H1 (cell line): ENCODE results near the gene GOLGA1. TPM values are rescaled to one million over a fixed set of nuclear protein-coding genes. Genes with fewer than 3 reads are reported as not detected.

Source experiments
- BRCA1 ChIP-seq: IDR thresholded peaks from 2 replicates; pipeline ENCODE4 v1.6.1; 2012; ENCODE audit warnings: low read depth, low read length, improper control_type of control experiment
- CBX8 ChIP-seq: fragments of 300-800, 300-1000 bp; sonication (generic); IDR thresholded peaks from 2 replicates; pipeline ENCODE4 v1.7.1; 2016; ENCODE audit warnings: low read depth, low read length, borderline replicate concordance
- CEBPB ChIP-seq: IDR thresholded peaks from 2 replicates; pipeline ENCODE4 v1.6.1; 2012; ENCODE audit warnings: low read depth, low read length
- CHD1 ChIP-seq: IDR thresholded peaks from 2 replicates; pipeline ENCODE4 v1.6.1; 2012; ENCODE audit warnings: low read depth, low read length, improper control_type of control experiment
- CHD7 ChIP-seq: fragments of 300-600 bp; sonication (generic); IDR thresholded peaks from 2 replicates; pipeline ENCODE4 v1.7.1; 2012; ENCODE audit warnings: low read length, moderate library complexity, mild to moderate bottlenecking, inconsistent platforms; ENCODE audit not compliant: insufficient replicate concordance
- EGR1 ChIP-seq: IDR thresholded peaks from 2 replicates; pipeline ENCODE4 v1.6.1; 2011; ENCODE audit warnings: low read depth, low read length, borderline replicate concordance
- GABPA ChIP-seq: IDR thresholded peaks from 2 replicates; pipeline ENCODE4 v1.6.1; 2011; ENCODE audit warnings: mild to moderate bottlenecking, low read length, moderate library complexity, borderline replicate concordance; ENCODE audit not compliant: insufficient read depth
- HDAC6 ChIP-seq: IDR thresholded peaks from one replicate; pipeline ENCODE4 v1.7.1; 2012; ENCODE audit warnings: low read depth, mild to moderate bottlenecking, inconsistent platforms, low read length, moderate library complexity
- POU5F1 ChIP-seq: IDR thresholded peaks from 2 replicates; pipeline ENCODE4 v1.6.1; 2011; ENCODE audit warnings: low read depth, mild to moderate bottlenecking, low read length, moderate library complexity
- SIX5 ChIP-seq: IDR thresholded peaks from 2 replicates; pipeline ENCODE4 v1.6.1; 2011; ENCODE audit warnings: mild to moderate bottlenecking, low read depth, low read length
- SRF ChIP-seq: IDR thresholded peaks from 2 replicates; pipeline ENCODE4 v1.6.1; 2011; ENCODE audit warnings: mild to moderate bottlenecking, low read depth, low read length, moderate library complexity
- TCF12 ChIP-seq: IDR thresholded peaks from 2 replicates; pipeline ENCODE4 v1.6.1; 2011; ENCODE audit warnings: low read depth, mild to moderate bottlenecking, low read length
- polyA plus RNA-seq, 7 experiments: library from polyadenylated mRNA; depleted of rRNA in 3 of 7; stranded (reverse) in 5 of 7; unstranded in 2 of 7; fragments of >200 nt in 5 of 7; fragments of 200-250 nt in 2 of 7; gene quantifications; 1 replicate in 5 of 7; 2 replicates in 1 of 7; 4 replicates in 1 of 7; pipeline versions ENCODE4 v1.2.1 to v1.2.3, GENCODE V29; 2011 to 2013; ENCODE audit warnings: missing spikeins in 2 of 7, mixed read lengths in 2 of 7
- total RNA-seq: library from RNA; stranded (reverse); fragmentation: NEBNext Ultra II Directional; extraction: Animal tissue kit (Norgen Biotek cat#: 25700); gene quantifications from 2 replicates; pipeline ENCODE4 v1.2.1, GENCODE V29; 2021

Gene GOLGA1
- total and polyA plus RNA-seq, 2 of the 8 experiments (the other 6 are each of a cell fraction or from before 2014, with no cell fraction given), result 4.8 to 6.5 TPM

GRCh38 chr9:124869466-124869985 is 71.4 kb downstream of the GOLGA1 start (continued):
- no peak for TF ChIP-seq CHD7
- TF ChIP-seq POU5F1, result no peak
- TF ChIP-seq CEBPB, result no peak
- no peak for TF ChIP-seq CBX8
- TF ChIP-seq SRF, result no peak
- TF ChIP-seq TCF12, result no peak
- TF ChIP-seq HDAC6, result no peak
- TF ChIP-seq EGR1, result no peak
- no peak for TF ChIP-seq GABPA
- no peak for TF ChIP-seq CHD1
- TF ChIP-seq BRCA1, result no peak
- no peak for TF ChIP-seq SIX5
